ENCODE measurements around the gene PPIG.
"Not testable (repeated sequence)": the region's sequence is repeated elsewhere in the genome, so short reads cannot be mapped to it uniquely, and the experiment has no call there.

The PPIG gene

DNA sequence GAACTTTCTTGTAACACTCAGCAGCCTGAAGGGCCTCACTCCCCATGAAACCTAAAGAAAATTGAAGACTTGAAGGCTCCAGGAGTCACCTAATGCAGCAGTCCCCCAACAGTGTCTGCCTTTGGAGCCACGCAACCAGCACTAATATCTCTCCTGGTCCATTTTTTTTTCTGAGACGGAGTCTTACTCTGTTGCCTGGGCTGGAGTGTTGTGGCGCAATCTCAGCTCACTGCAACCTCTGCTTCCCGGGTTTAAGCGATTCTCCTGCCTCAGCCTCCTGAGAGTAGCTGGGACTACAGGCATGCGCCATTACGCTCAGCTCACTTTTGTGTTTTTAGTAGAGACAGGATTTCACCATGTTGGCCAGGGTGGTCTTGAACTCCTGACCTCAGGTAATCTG lies 12.4 kb downstream of the PPIG start:
- DNase-seq: not testable (repeated sequence)

DNA sequence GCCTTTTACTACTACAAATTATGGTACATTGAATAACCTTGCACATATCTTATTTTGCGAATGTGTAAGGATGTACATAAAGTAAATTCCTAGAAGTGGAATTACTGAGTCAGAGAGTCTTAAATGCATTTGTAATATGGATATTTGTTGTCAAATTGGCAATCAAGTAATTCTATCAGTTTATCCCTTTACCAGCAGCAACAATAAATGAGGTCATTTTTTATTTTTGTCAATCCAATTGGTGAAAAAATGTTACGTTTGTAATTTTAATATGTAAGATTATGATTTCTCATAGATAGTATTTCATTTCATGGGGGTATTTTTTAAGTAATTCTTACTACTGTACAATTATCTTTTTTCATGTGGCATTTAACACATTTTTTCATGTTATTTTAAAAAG lies 14.8 kb downstream of the PPIG start:
- DNase-seq: no peak

DNA sequence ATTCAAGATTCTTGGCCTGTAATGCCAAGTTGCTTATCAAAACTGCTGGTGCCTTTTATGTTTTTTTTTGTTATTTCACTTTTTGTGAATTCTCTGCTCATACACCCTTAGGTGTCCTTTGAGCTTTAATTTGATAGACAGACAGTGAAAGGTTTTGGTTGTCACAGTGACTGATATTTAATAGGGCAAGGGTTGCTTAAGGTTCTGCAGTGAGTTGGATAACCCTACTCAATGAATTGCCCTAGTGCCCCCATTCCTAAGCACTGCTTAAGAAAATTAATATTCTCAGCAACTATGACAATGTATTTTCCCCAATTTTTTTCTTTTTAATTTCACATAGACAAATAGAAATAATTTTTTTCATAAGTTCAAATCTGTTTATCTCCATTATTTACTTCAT lies 15.4 kb downstream of the PPIG start:
- no peak for DNase-seq

DNA sequence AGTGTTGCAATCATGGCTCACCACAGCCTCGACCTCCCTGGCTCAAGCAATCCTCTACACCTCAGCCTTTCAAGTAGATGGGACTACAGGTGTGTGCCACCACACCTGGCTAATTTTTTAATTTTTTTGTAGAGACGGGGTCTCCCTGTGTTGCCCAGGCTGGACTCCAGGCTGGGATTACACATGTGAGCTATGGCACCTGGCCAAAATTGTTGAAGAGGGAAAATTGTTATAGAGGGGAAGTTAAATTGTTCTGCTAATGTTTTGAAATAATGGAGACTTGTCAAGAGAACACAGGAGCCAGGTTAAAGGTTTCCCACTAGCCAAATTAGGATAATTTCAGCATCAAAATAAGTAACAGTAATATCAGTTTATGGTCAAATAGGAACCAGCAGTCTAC lies 25.1 kb downstream of the PPIG start:
- DNase-seq: no peak

DNA sequence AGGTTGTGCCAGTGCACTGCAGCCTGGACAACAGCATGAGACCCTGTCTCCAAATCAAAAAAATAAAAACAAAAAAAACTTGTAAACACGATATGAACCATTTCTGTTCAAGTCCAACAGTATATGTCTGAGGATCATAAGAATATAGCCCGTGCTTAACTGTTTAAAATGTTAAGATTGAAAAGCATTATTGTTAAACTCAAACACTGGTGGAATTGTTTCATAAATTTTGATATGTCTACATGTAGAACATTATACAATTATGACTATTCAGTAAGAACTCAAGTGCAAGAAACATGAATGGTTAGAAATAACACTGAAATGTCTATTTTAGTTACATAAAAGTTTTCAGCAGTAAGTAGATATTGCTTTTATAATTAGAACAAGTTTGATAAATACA lies 29.7 kb downstream of the PPIG start:
- no peak for DNase-seq

- not testable (repeated sequence) for DNase-seq
Measured at GRCh38 chr2:169615982-169616381, 31.8 kb downstream of the PPIG start.

DNA sequence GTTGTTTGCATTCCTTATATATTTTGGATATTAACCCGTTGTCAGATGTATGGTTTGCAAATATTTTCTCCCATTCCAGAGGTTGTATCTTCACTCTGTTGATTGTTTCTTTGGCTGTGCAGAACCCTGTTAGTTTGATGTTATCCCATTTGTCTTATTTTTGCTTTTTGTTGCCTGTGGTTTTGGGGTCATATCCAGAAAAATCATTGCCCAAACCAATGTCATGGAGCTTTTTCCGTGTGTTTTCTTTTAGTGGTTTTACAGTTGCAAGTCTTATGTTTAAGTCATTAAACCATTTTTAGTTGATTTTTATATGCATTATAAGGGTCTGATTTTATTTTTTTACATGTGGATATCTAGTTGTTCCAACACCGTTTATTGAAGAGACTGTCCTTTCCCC lies 35.8 kb downstream of the PPIG start:
- DNase-seq: no peak

- no peak for DNase-seq
Measured at GRCh38 chr2:169620509-169620908, 36.4 kb downstream of the PPIG start.

GRCh38 chr2:169623235-169623634 lies 39.1 kb downstream of the PPIG start:
- DNase-seq: no peak

GRCh38 chr2:169625781-169626180 lies 41.6 kb downstream of the PPIG start:
- no peak for DNase-seq

- DNase-seq: no peak
Measured at GRCh38 chr2:169636440-169637097, 52.4 kb downstream of the PPIG start.

- no peak for DNase-seq
Measured at GRCh38 chr2:169637620-169638019, 53.5 kb downstream of the PPIG start.

- DNase-seq: no peak
Measured at GRCh38 chr2:169640104-169640503, 56.0 kb downstream of the PPIG start.

GRCh38 chr2:169641464-169641863 lies 57.3 kb downstream of the PPIG start:
- DNase-seq: no peak

DNA sequence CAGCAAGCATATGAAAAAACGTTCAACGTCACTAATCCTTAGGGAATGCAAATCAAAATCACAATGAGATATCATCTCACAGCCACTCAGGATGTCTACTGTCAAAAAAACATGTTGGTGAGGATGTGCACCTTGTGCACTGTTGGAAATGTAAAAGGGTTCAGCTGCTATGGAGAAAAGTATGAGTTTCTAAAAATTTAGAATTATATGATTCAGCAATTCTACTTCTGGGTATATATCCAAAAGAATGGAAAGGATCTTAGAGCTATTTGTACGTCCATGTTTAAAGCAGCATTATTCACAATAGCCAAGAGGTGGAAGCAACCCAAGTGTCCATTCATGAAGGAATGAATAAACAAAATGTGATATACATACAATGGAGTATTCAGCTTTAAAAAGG lies 60.0 kb downstream of the PPIG start:
- no peak for DNase-seq

- DNase-seq: no peak
Measured at GRCh38 chr2:169647496-169647895, 63.3 kb downstream of the PPIG start.

- no peak for DNase-seq
Measured at GRCh38 chr2:169649278-169649677, 65.1 kb downstream of the PPIG start.

DNA sequence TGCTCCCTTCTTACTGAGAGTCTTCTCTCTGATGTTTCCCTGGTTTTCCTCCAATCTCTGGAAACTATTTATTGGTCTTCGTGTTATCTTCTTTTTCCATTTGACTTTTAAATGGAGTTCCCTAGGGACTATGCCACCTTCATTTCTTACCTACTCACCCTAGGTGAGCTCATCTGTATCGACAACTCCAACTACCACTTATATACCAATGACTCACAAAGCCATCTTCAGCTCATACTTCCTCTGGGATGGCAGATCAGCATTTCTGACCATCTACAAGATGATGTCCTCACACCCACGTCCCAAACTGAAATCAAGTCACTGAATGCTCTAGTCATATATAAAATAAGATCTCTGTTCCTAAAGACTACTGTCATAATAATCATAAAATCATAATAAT lies 69.5 kb downstream of the PPIG start:
- no peak for DNase-seq

GRCh38 chr2:169656164-169656563 lies 72.0 kb downstream of the PPIG start:
- DNase-seq: no peak

GRCh38 chr2:169658877-169659276 lies 74.7 kb downstream of the PPIG start:
- no peak for DNase-seq

- no peak for DNase-seq
Measured at GRCh38 chr2:169659320-169659719, 75.2 kb downstream of the PPIG start.

DNA sequence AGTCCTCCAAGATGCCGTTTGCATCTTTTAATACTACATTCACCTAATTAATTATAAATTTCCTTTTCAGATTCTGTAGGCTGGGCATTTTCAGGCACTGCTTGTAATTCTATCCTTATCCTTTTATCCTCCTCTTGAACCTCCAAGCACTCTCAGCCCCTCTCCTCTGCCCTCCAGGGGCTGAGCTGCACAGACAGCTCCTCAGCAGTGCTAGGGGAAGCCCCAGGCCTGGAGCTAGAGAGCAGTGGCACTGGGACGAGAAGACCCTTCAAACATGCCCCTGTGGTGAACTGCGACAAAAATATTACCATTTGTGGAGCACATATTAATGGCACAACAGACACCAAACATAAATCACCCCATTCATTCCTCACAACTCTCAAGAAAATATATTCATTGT lies 77.1 kb downstream of the PPIG start:
- no peak for DNase-seq

DNA sequence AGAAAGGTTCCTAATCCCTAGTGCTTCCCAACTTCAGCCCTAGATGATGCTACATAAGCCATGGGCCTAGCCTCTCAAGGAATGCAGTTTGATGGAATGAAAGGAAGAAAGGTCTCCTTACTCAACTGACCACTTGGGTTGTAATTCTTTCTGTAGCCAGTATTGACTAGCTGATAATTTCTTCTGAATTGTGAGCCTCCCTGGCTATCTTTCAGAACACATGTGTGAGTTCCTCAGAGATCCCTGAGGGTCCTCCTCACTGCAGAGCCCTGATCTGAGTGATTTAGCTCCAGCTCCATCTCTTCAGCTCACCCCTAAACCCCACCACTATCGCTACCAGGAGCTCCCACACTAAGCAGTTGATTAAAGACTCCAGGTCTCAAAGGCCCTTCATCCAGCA lies 78.6 kb downstream of the PPIG start:
- DNase-seq: no peak

DNA sequence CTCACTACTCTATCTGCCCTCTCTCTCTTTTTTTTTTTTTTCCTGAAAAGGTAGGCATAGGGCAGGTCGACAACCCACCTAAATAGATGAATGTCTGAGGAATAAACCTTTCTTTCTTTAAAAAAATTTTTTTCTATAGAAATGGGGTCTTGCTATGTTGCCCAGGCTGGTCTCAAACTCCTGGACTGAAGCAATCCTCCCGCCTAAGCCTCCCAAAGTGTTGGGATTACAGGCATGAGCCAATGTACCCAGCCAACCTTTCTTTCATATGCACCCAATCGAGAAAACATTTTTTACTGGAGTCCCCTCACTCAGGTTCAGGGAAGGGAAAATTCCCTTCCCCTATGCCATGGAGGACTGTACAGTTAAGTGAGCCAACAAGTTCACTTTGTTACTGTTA lies 79.1 kb downstream of the PPIG start:
- DNase-seq: no peak

DNA sequence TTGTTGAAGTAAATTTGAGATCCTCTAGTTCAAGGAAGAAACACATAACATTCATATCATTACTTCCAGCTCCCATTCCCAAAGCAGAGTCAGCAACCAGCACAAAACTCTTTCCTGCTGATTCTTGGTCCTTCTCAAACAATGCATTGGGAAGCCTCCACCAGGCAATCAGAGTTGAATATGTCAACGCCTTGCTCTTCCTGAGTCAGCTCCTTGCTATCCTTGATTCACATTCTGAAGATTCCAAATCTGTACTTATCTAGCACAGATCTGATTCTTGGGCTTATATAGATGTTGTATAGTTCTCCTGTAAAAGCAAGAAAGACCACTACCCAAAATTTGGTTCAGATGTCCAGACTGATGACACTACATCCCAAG lies 80.4 kb downstream of the PPIG start:
- DNase-seq: no peak

Data from stimulated activated CD4-positive, alpha-beta T cell treated with anti-CD3 and anti-CD28 coated beads, Interleukin-4, amount 100 ng/mL, for 1 hour (primary cell).